GM19043 (cell line): ENCODE results near the gene C6orf62.
"Not testable (repeated sequence)": the region's sequence is repeated elsewhere in the genome, so short reads cannot be mapped to it uniquely, and the experiment has no call there.

Experiments
- ATAC-seq: cut with Tn5 transposase; IDR thresholded peaks from one replicate; pipeline ENCODE4 v1.9.1; 2021; ENCODE audit warnings: low read depth; ENCODE audit not compliant: unreplicated experiment

The C6orf62 gene

GRCh38 chr6:24743265-24743943, 24.4 kb upstream of the C6orf62 start:
- ATAC-seq, result peak; percentile 82

GRCh38 chr6:24742216-24742738, 23.3 kb upstream of the C6orf62 start:
- no peak for ATAC-seq

GRCh38 chr6:24740861-24741260, 21.9 kb upstream of the C6orf62 start:
- ATAC-seq, result no peak

- no peak for ATAC-seq
Observed at GRCh38 chr6:24738741-24739140, 19.8 kb upstream of the C6orf62 start.

- not testable (repeated sequence) for ATAC-seq
Observed at GRCh38 chr6:24734710-24735109, 15.8 kb upstream of the C6orf62 start.

GRCh38 chr6:24734166-24734565, 15.2 kb upstream of the C6orf62 start:
- no peak for ATAC-seq

GRCh38 chr6:24731456-24732134, 12.6 kb upstream of the C6orf62 start:
- ATAC-seq, result not testable (repeated sequence)

DNA sequence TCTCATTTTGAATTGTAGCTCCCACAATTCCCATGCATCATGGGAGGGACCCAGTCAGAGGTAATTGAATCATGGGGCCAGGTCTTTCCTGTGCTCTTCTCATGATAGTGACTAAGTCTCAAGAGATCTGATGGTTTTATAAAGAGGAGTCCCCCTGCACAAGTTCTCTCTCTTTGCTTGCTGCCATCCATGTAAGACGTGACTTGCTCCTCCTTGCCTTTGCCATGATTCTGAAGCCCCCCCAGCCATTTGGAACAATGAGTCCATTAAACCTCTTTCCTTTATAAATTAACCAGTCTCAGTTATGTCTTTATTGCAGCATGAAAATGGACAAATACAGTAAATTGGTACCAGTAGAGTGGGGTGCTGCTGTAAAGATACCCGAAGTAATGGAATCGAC, 11.7 kb upstream of the C6orf62 start:
- not testable (repeated sequence) for ATAC-seq

DNA sequence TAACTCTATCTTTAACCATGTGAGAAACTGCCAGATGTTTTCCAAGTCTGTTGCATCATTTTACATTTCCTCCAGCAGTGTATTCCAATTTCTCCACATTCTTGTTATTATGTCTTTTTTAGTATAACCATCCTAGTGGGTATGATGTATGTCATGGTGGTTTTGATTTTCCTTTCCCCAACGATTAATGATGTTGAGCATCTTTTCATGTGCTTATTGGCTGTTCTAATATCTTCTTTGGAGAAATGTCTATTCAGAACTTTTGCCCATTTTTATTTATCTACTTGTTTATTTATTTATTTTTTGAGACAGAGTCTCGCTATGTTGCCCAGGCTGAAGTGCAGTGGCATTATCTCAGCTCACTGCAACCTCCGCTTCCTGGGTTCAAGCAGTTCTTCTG, 4.3 kb upstream of the C6orf62 start:
- ATAC-seq, result no peak

DNA sequence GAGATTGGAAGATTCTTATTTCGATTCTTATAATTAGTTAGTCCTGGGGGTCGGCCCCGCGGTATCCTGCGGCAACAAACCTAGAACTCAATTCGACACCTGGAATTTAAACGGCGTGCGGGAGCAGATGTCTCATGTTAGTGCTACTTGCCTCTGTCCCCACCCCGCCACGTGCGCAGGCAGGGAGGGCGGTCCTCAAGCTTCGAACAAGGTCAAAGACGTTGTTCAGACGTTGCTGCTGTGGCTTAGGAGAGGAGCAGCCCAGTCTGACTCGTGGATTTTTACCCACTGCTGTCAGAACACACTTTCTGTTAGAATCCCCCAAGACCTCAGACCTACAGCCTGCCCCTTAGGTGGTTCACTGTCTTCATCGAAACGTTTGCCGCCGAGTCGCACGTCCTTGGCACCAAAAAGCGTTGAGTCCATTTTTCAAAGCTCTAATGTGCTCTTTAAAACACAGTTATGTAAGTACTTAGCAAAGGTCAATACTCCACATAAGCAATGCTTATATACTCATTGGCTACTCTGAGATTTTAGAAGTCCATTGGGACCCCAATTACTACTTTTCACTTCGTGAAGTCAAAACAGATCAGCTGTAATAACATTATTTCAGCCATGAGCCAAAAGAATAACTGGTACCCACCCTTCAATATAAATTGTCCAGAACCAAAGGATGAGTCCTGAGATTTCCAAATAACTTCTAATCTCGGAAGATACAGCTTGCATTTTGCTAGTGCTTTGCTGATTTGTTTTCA, 2.7 kb upstream of the C6orf62 start:
- peak; percentile 37 for ATAC-seq

DNA sequence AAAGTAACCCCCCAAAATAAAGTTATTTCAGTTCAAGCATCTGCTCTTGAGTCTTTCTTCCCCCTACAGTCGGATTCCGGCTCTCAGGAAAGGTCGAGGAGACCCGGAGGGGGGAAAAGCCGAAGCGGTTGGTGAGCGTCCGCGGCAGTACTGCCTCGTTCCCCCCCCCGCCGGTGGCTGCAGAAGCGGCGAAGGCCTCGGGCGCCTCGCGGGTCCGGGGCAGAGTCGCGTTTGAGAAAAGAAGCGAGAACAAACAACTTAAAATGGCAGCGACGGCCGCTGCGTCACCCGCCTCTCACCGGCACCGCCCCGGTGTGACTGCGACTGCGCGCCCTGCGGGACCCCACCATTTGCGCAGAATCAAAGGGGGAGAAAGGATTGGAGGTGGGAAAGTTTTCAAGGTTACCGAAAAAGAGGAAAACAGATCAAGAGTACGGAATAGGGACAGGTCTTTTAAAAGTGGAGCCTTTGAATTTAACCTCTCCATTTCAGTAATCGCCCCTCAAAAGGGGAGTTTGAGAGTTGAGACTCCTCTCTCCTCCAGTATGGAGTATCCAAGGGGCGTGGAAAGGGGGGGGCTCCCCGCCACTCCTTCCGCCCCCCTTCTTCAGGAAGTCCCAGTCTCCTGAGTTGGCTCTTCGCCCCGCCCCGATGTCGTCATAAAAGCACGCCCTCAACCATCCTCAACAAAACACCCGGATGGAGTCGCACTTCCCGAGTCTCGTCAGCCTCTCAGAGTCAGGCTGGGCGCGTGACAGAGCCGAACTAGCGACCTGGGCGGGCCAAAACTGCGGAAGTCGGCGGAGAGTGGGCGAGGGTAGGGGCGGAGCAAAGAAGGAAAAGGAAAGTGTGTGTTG, 1.9 kb upstream of the C6orf62 start:
- ATAC-seq, result peak; percentile 87

DNA sequence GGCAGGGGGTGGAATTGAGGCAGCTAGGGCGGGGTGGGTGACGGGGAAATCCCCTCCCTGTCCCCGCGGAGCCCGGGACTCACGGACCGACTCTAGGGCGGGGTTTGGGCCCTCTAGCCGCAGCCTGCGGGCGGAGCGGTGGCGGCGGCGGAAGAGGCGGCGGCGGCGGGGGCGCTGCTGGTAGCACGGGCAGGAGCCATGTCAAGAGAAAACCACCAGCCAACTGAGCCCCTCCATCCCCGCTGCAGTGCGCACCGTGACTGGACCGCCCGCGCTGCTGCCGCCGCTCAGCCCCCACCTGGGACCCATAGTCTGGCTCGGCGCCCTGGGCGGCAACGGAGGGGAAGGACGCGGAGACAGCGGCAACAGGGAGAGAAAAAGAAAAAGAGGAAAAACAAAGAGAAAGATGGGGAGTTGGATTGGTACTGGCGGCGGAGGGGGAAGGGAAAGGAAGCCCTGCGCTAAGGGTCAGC, 1.2 kb upstream of the C6orf62 start:
- no peak for ATAC-seq

DNA sequence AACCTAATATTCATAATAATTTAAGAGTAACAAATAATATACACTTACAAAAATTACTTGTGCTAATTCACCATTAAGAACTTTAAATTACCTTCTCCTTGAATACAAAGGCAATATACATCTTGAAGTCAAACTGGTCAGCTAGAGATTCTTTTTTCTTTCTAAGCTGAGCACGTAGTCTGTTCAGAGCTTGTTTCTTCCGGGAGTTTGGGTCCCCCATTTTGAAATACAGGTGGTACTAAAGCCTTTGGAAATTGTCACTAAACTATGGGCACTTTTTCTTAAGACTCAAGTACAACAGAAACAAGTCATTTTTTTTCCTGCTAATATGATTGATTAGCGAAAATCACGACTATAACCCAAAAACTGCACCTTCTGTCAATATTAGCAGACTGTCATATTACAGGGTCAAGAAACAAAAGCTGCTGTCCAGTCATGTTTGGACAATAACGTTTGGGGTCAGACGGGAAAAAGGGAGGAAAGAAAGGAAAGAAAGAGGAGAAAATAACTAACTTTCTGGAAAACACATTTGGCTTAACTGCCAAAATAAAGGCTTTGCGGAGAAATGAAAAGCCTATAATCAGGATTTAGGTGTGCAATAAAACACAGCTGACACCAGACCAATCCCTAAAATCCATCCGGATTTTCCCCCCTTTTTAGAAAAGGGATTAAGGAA, 367 bp downstream of the C6orf62 start:
- no peak for ATAC-seq

GRCh38 chr6:24716602-24717148, 2.3 kb downstream of the C6orf62 start:
- not testable (repeated sequence) for ATAC-seq

DNA sequence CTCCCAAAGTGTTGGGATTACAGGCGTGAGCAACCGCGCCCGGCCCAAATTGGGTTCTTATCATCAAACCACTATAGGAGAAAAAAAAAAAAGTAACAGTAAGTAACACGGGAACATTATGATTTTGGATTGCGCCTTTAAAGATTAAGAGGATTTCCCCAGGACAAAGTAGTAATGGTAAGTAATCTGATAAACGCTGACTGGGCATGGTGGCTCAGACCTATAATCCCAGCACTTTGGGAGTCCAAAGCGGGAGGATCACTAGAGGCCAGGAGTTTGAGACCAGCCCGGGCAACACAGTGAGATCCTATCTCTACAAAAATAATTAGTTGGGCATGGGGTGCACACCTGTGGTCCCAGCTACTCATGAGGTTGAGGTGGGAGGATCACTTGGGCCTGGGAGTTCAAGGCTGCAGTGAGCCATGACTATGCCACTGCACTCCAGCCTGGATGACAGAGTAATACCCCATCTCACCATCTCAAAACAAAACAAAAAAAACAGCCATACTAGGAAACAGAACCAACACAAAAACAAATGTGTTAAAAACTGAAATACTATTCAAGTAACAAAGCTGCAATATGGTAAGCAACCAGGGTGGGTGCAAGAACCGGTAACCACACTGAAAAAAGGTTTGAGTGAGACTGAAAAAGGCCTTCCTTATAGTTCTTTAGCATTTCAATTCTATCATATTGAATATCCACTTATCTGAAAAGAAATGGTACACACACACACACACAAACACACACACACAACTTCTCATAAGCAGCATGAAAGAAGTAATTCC, 8.2 kb downstream of the C6orf62 start:
- ATAC-seq, result no peak

DNA sequence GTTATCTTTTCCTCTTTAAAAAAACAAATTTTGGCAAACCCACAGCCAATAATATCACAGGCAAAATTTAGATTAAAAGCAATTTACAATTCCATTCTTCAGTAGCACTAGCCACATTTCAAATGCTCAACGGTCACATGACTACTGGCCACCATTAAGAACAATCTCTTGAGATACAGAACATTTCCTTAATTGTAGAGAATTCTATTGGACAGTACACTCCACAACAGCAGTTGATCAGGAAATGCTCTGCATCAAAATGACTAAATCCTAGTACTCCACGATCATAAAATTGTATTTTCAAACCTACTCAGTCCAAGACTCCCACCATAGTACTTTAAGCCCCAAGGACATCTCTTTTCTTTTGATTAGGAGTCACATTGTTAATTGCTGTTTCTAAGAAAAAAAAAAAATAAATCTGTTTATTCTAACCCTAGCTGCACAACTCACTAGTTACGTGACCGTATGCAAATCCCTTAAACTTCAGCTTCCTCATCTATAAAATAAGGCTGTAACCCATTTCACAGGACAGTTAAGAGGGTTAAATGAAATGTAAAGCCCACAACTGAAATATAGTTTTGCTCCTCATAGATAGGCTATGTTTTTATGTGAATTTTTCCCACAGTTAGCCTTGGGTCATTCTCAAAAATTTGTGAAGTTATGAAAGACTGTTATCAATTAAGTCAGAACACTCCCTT, 9.8 kb downstream of the C6orf62 start:
- no peak for ATAC-seq

- no peak for ATAC-seq
Observed at GRCh38 chr6:24708612-24709011, 10.3 kb downstream of the C6orf62 start.

- ATAC-seq, result no peak
Observed at GRCh38 chr6:24704468-24704867, 14.5 kb downstream of the C6orf62 start.
